ENCODE measurements around the gene MAP7. TPM values are rescaled to one million over a fixed set of nuclear protein-coding genes. Genes with fewer than 3 reads are reported as not detected.

MAP7 gene
- total and polyA plus RNA-seq, 9 of the 15 experiments (the other 6 are each of a cell fraction or from before 2014, with no cell fraction given): 0.76 to 7.7 (median 3.9) TPM

DNA sequence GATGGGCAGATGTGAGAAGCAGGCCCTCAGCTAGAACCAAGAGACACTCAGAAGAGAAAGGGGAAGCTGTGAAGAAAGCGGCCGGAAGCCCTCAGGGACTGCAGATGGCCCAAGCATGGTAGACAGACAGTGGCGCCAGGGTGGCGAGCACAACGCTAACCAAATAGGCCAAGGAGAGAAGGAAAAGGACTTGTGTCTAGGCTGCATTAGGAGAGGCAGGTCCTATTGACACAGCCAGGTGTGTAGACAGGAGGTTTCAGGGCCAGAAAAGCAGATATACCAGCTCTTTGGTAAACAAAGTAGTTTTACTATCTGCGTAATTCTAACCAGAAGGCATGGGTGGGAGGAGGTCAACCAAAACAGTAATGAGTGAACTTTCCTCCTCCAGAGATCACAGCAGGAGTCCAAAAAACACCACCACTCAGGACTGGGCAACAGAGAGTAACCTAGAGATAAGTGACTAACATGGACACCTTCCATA, 15.8 kb upstream of the MAP7 start (continued):
- TF ChIP-seq, protein P1, sequence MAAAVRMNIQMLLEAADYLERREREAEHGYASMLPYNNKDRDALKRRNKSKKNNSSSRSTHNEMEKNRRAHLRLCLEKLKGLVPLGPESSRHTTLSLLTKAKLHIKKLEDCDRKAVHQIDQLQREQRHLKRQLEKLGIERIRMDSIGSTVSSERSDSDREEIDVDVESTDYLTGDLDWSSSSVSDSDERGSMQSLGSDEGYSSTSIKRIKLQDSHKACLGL (CRISPR knock-in tag; IDR thresholded peaks at IDR 0.05; ENCODE audit: borderline replicate concordance, poor library complexity, severe bottlenecking): no peak
- TF ChIP-seq BACH1 (tag; IDR thresholded peaks at IDR 0.05) (peak; percentile 21; the same call in 1 of the 2 replicates), NCOR1 (IDR thresholded peaks at IDR 0.05) (no peak), EGR1 (conservative IDR thresholded peaks at IDR 0.05) (peak; percentile 58; the same call in 1 of the 2 replicates), BCL6 (CRISPR knock-in tag; IDR thresholded peaks at IDR 0.05) (peak; percentile 12; the same call in 1 of the 2 replicates), ERF (CRISPR knock-in tag; IDR thresholded peaks at IDR 0.05) (peak; percentile 60; the same call in 1 of the 2 replicates), DPF2 (IDR thresholded peaks at IDR 0.05) (peak; percentile 51), ETV6 (IDR thresholded peaks at IDR 0.05; ENCODE audit: borderline replicate concordance in 1 of 2, low read depth in 2 of 2, low read length in 1 of 2) (no peak), ETV6 (CRISPR knock-in tag; IDR thresholded peaks at IDR 0.05; ENCODE audit: borderline replicate concordance) (no peak), BRD4 (IDR thresholded peaks at IDR 0.05) (peak; percentile 70; the same call in 1 of the 2 replicates), ZNF507 (tag; conservative IDR thresholded peaks at IDR 0.05) (no peak), HMGN3 (IDR thresholded peaks at IDR 0.05; ENCODE audit: borderline replicate concordance, extremely low read depth, insufficient read length, low read depth, low read length) (no peak), TRIM25 (IDR thresholded peaks at IDR 0.05; ENCODE audit: borderline replicate concordance) (no peak), TAL1 (IDR thresholded peaks at IDR 0.05) (0 out of 2 replicates have a peak, but pooled peaks have one; percentile 6), NCOA2 (IDR thresholded peaks at IDR 0.05; ENCODE audit: partially characterized antibody in 2 of 2) (no peak)
- TF ChIP-seq, protein P2, sequence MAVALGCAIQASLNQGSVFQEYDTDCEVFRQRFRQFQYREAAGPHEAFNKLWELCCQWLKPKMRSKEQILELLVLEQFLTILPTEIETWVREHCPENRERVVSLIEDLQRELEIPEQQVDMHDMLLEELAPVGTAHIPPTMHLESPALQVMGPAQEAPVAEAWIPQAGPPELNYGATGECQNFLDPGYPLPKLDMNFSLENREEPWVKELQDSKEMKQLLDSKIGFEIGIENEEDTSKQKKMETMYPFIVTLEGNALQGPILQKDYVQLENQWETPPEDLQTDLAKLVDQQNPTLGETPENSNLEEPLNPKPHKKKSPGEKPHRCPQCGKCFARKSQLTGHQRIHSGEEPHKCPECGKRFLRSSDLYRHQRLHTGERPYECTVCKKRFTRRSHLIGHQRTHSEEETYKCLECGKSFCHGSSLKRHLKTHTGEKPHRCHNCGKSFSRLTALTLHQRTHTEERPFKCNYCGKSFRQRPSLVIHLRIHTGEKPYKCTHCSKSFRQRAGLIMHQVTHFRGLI (CRISPR knock-in tag; IDR thresholded peaks at IDR 0.05): peak; percentile 67
- TF ChIP-seq, protein P3, sequence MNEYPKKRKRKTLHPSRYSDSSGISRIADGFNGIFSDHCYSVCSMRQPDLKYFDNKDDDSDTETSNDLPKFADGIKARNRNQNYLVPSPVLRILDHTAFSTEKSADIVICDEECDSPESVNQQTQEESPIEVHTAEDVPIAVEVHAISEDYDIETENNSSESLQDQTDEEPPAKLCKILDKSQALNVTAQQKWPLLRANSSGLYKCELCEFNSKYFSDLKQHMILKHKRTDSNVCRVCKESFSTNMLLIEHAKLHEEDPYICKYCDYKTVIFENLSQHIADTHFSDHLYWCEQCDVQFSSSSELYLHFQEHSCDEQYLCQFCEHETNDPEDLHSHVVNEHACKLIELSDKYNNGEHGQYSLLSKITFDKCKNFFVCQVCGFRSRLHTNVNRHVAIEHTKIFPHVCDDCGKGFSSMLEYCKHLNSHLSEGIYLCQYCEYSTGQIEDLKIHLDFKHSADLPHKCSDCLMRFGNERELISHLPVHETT (CRISPR knock-in tag; conservative IDR thresholded peaks at IDR 0.05 in 1 of 2, IDR thresholded peaks at IDR 0.05 in 1 of 2): peak in 1 of 2 experiments; percentile 57; a peak in 1 of 4 replicates
- TF ChIP-seq, protein P4, sequence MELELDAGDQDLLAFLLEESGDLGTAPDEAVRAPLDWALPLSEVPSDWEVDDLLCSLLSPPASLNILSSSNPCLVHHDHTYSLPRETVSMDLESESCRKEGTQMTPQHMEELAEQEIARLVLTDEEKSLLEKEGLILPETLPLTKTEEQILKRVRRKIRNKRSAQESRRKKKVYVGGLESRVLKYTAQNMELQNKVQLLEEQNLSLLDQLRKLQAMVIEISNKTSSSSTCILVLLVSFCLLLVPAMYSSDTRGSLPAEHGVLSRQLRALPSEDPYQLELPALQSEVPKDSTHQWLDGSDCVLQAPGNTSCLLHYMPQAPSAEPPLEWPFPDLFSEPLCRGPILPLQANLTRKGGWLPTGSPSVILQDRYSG (tag; conservative IDR thresholded peaks at IDR 0.05; ENCODE audit: low read depth): peak; percentile 78
- TF ChIP-seq, protein P5, sequence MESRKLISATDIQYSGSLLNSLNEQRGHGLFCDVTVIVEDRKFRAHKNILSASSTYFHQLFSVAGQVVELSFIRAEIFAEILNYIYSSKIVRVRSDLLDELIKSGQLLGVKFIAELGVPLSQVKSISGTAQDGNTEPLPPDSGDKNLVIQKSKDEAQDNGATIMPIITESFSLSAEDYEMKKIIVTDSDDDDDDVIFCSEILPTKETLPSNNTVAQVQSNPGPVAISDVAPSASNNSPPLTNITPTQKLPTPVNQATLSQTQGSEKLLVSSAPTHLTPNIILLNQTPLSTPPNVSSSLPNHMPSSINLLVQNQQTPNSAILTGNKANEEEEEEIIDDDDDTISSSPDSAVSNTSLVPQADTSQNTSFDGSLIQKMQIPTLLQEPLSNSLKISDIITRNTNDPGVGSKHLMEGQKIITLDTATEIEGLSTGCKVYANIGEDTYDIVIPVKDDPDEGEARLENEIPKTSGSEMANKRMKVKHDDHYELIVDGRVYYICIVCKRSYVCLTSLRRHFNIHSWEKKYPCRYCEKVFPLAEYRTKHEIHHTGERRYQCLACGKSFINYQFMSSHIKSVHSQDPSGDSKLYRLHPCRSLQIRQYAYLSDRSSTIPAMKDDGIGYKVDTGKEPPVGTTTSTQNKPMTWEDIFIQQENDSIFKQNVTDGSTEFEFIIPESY (CRISPR knock-in tag; IDR thresholded peaks at IDR 0.05): peak; percentile 48; the same call in 1 of the 2 replicates
